DMS53 treated with DMSO at 0.1 percent for 48 hours (cell line): ENCODE results near the gene PDLIM1.

Experiments used
- DNase-seq: peaks from one replicate; lab custom pipeline; 2025; ENCODE audit not compliant: unreplicated experiment; lab: John Stamatoyannopoulos, UW

PDLIM1 gene

GRCh38 chr10:95290461-95291364 is at the start of gene PDLIM1:
Gene PDLIM1 (minus strand): TSS chr10:95291003. CDS start chr10:95290915, 88 bp downstream.
- peak; percentile 23 for DNase-seq

GRCh38 chr10:95339863-95340262 is 49.1 kb upstream of the PDLIM1 start:
- DNase-seq = no peak

GRCh38 chr10:95337423-95338160 is 46.8 kb upstream of the PDLIM1 start:
- no peak for DNase-seq

- no peak for DNase-seq
Observed at GRCh38 chr10:95336702-95337101, 45.9 kb upstream of the PDLIM1 start.

GRCh38 chr10:95335933-95336699 is 45.3 kb upstream of the PDLIM1 start:
- DNase-seq = no peak

GRCh38 chr10:95334805-95335144 is 44.0 kb upstream of the PDLIM1 start:
- no peak for DNase-seq

GRCh38 chr10:95333997-95334804 is 43.4 kb upstream of the PDLIM1 start:
- no peak for DNase-seq

GRCh38 chr10:95332666-95333249 is 42.0 kb upstream of the PDLIM1 start:
- no peak for DNase-seq

GRCh38 chr10:95331596-95332130 is 40.9 kb upstream of the PDLIM1 start:
- DNase-seq = no peak

GRCh38 chr10:95330966-95331453 is 40.2 kb upstream of the PDLIM1 start:
- no peak for DNase-seq

GRCh38 chr10:95329296-95329695 is 38.5 kb upstream of the PDLIM1 start:
- DNase-seq = peak; percentile 36

- DNase-seq = no peak
Observed at GRCh38 chr10:95328013-95328412, 37.2 kb upstream of the PDLIM1 start.

- peak; percentile 82 for DNase-seq
Observed at GRCh38 chr10:95327367-95327766, 36.6 kb upstream of the PDLIM1 start.

- no peak for DNase-seq
Observed at GRCh38 chr10:95326396-95326795, 35.6 kb upstream of the PDLIM1 start.

- no peak for DNase-seq
Observed at GRCh38 chr10:95325863-95326262, 35.1 kb upstream of the PDLIM1 start.

- no peak for DNase-seq
Observed at GRCh38 chr10:95324436-95325268, 33.8 kb upstream of the PDLIM1 start.

GRCh38 chr10:95321554-95322301 is 30.9 kb upstream of the PDLIM1 start:
- no peak for DNase-seq

- no peak for DNase-seq
Observed at GRCh38 chr10:95319239-95319638, 28.4 kb upstream of the PDLIM1 start.
